Activated B cell treated with CpG ODN at 0.5 μM for 24 hours (primary cell): ENCODE data around the gene IGFN1. TPM values are rescaled to one million over a fixed set of nuclear protein-coding genes. Genes with fewer than 3 reads are reported as not detected.

Source experiments
- ATAC-seq: fragments of 200-7000 bp; cut with Tn5 transposase; one replicate; pipeline ENCODE4 v1.10.0; 2021; ENCODE audit warnings: low read depth, mild to moderate bottlenecking, moderate library complexity
- CTCF ChIA-PET: fragments of 350-600 bp; sonication (Branson Sonifier 250); formaldehyde crosslinking; loops from one replicate; lab custom pipeline; 2021; ENCODE audit warnings: antibody characterized with exemption; lab: Charles Lee
- POLR2A ChIA-PET: fragments of 350-600 bp; sonication (Branson Sonifier 250); formaldehyde crosslinking; loops from one replicate; lab custom pipeline; 2021; ENCODE audit warnings: antibody characterized with exemption; lab: Charles Lee
- DNase-seq: peaks from one replicate; pipeline ENCODE4 v3.0.0; 2022
- H3K27ac Mint-ChIP-seq: one replicate; pipeline ENCODE4 v1.8.0; 2020; ENCODE audit warnings: mixed read lengths
- H3K27me3 Mint-ChIP-seq: one replicate; pipeline ENCODE4 v1.8.0; 2021; ENCODE audit warnings: mixed read lengths
- H3K36me3 Mint-ChIP-seq: one replicate; pipeline ENCODE4 v1.8.0; 2021; ENCODE audit warnings: low read depth, mixed read lengths
- H3K4me1 Mint-ChIP-seq: one replicate; pipeline ENCODE4 v1.8.0; 2021; ENCODE audit warnings: mixed read lengths
- H3K4me3 Mint-ChIP-seq: one replicate; pipeline ENCODE4 v1.8.0; 2020; ENCODE audit warnings: mild to moderate bottlenecking, mixed read lengths
- H3K9me3 Mint-ChIP-seq: one replicate; pipeline ENCODE4 v1.8.0; 2020; ENCODE audit warnings: mixed read lengths
- CTCF ChIP-seq: fragments of 200-600 bp; IDR thresholded peaks from one replicate; pipeline ENCODE4 v1.8.0; 2022; ENCODE audit warnings: antibody characterized with exemption, mild to moderate bottlenecking
- intact Hi-C: fragments of 100-400 bp; cut with micrococcal nuclease; formaldehyde crosslinking; loops from one replicate; pipeline ENCODE4 v1.15.1; 2024
- total RNA-seq: library from RNA; stranded (reverse); gene quantifications from 2 replicates; pipeline ENCODE4 v1.2.3, GENCODE V29; 2022

Gene IGFN1
- total RNA-seq, 1 donor from 2014 or later, result not detected

DNA sequence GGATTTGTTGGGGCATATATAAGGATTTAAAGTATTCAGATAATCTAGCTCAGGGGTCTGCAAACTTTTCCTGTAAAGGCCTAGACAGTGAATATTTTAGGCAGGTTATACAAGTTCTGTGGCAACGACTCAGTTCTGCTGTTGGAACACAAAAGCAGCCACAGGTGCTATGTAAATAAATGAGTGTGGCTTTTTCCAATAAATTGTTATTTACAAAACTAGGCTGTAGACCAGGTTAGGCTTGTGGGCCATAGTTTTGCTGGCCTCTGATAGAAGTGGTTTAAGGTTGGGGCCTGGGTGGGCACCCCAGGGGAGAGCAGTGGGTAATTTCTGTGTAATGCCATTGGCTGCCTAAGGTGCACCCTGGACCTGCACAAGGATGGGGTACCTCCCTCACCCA lies 16.9 kb upstream of the IGFN1 start:
- Mint-ChIP-seq H3K9me3 (peaks cover 1% of the 10 kb centered on the region), H3K4me3 (no peak overlapping the region), H3K36me3 (no peaks in the 10 kb centered on the region), H3K27ac (no peak overlapping the region), H3K27me3 (peaks cover 11% of the 10 kb centered on the region), H3K4me1 (peaks cover 12% of the 10 kb centered on the region)
- ATAC-seq, result no peak
- intact Hi-C loops, result loop anchor here (5.0 kb wide), 1 partner anchor 151 kb away; the partner anchor contains the start of gene KIF21B
- no peak for TF ChIP-seq CTCF
- DNase-seq, result no peak
- ChIA-PET CTCF (no interaction called here), POLR2A (no interaction called here)

- H3K27ac Mint-ChIP-seq, result no peak overlapping the region
- DNase-seq, result no peak
- intact Hi-C loops, result no loop called here
- peaks cover 24% of the 10 kb centered on the region for H3K27me3 Mint-ChIP-seq
- ChIA-PET CTCF (no interaction called here), POLR2A (interaction anchor here (0.7 kb wide), 1 partner anchor 177 kb away, joined by 3 read pairs; no protein-coding TSS in a partner anchor)
- peaks cover 7% of the 10 kb centered on the region for H3K4me1 Mint-ChIP-seq
- TF ChIP-seq CTCF, result no peak
- H3K36me3 Mint-ChIP-seq, result no peaks in the 10 kb centered on the region
- no peak for ATAC-seq
- no peak overlapping the region for H3K4me3 Mint-ChIP-seq
- peaks cover 4% of the 10 kb centered on the region for H3K9me3 Mint-ChIP-seq
Observed at GRCh38 chr1:201175820-201176500, 14.7 kb upstream of the IGFN1 start.

GRCh38 chr1:201176940-201177339 lies 13.7 kb upstream of the IGFN1 start:
- Mint-ChIP-seq H3K4me1 (no peaks in the 10 kb centered on the region), H3K4me3 (no peak overlapping the region), H3K27ac (no peak overlapping the region), H3K27me3 (peaks cover 28% of the 10 kb centered on the region), H3K9me3 (peaks cover 4% of the 10 kb centered on the region), H3K36me3 (no peaks in the 10 kb centered on the region)
- ATAC-seq, result no peak
- TF ChIP-seq CTCF, result no peak
- POLR2A ChIA-PET, result no interaction called here
- CTCF ChIA-PET, result no interaction called here
- no peak for DNase-seq
- intact Hi-C loops, result no loop called here

GRCh38 chr1:201178718-201179117 lies 11.9 kb upstream of the IGFN1 start:
- TF ChIP-seq CTCF, result no peak
- H3K4me3 Mint-ChIP-seq, result no peak overlapping the region
- POLR2A ChIA-PET, result no interaction called here
- no peak for DNase-seq
- peaks cover 4% of the 10 kb centered on the region for H3K9me3 Mint-ChIP-seq
- CTCF ChIA-PET, result no interaction called here
- H3K4me1 Mint-ChIP-seq, result no peaks in the 10 kb centered on the region
- H3K36me3 Mint-ChIP-seq, result no peaks in the 10 kb centered on the region
- peaks cover 25% of the 10 kb centered on the region for H3K27me3 Mint-ChIP-seq
- intact Hi-C loops, result no loop called here
- no peak for ATAC-seq
- H3K27ac Mint-ChIP-seq, result no peak overlapping the region

GRCh38 chr1:201180141-201180540 lies 10.5 kb upstream of the IGFN1 start:
- H3K27me3 Mint-ChIP-seq, result peaks cover 32% of the 10 kb centered on the region
- H3K9me3 Mint-ChIP-seq, result peaks cover 4% of the 10 kb centered on the region
- H3K4me3 Mint-ChIP-seq, result no peak overlapping the region
- ATAC-seq (no peak), DNase-seq (no peak)
- no peaks in the 10 kb centered on the region for H3K36me3 Mint-ChIP-seq
- POLR2A ChIA-PET, result no interaction called here
- intact Hi-C loops, result no loop called here
- CTCF ChIA-PET, result no interaction called here
- no peak overlapping the region for H3K27ac Mint-ChIP-seq
- H3K4me1 Mint-ChIP-seq, result no peaks in the 10 kb centered on the region
- TF ChIP-seq CTCF, result no peak
